Stomach (tissue), 9 donors: ENCODE data around the gene TNRC18. TPM values are rescaled to one million over a fixed set of nuclear protein-coding genes. Genes with fewer than 3 reads are reported as not detected.

ENCODE experiments used
- DNase-seq, 2 donors: peaks; one replicate each; pipeline versions ENCODE4 v3.0.0 to v3.0.0-alpha.2; 2013 to 2019
- H3K27ac ChIP-seq, 5 donors: fragments of 200-600 bp in 4 of 5; sonication (generic) in 4 of 5; one replicate each; pipeline ENCODE4 v1.5.1; 2013 to 2019; ENCODE audit warnings: mild to moderate bottlenecking in 1 of 5, moderate library complexity in 1 of 5
- H3K27me3 ChIP-seq, 3 donors: fragments of 200-600 bp; sonication (generic); one replicate each; pipeline ENCODE4 v1.5.1; 2017 to 2019; ENCODE audit warnings: mixed run types in 1 of 3
- H3K36me3 ChIP-seq, 4 donors: fragments of 200-600 bp; sonication (generic); 1 replicate in 3 of 4; 2 replicates in 1 of 4; pipeline ENCODE4 v1.5.1; 2016 to 2019
- H3K4me1 ChIP-seq, 4 donors: fragments of 200-600 bp; sonication (generic); one replicate each; pipeline ENCODE4 v1.5.1; 2016 to 2019
- H3K4me3 ChIP-seq, 4 donors: fragments of 200-600 bp; sonication (generic) in 3 of 4; one replicate each; pipeline ENCODE4 v1.5.1; 2016 to 2019; ENCODE audit warnings: mild to moderate bottlenecking in 1 of 4
- H3K9me3 ChIP-seq, 4 donors: fragments of 200-600 bp; sonication (generic); one replicate each; pipeline ENCODE4 v1.5.1; 2016 to 2019
- EP300 ChIP-seq: sonication (generic); formaldehyde crosslinking; IDR thresholded peaks from one replicate; pipeline ENCODE4 v1.6.1; 2017; ENCODE audit warnings: antibody characterized with exemption
- POLR2A ChIP-seq, 4 donors: fragments of 450-650 bp; IDR thresholded peaks; one replicate each; pipeline ENCODE4 v1.6.1; 2016; ENCODE audit warnings: antibody characterized with exemption in 4 of 4, control low read depth in 2 of 4, mild to moderate bottlenecking in 1 of 4, moderate library complexity in 1 of 4
- POLR2AphosphoS5 ChIP-seq, 3 donors: sonication (generic); formaldehyde crosslinking; IDR thresholded peaks; one replicate each; pipeline ENCODE4 v1.6.1; 2016; ENCODE audit warnings: antibody characterized with exemption in 3 of 3
- WGBS, 5 donors: extraction: QIAGEN DNeasy Blood & Tissue Kit in 3 of 5; methylation state at CpG; one replicate each; pipeline versions ENCODE4 v1.1.5 to v1.1.7; 2013 to 2018; 5-methylcytosine and 5-hydroxymethylcytosine counted together
- intact Hi-C: fragments of 100-400 bp; cut with DNase I; formaldehyde crosslinking; loops from one replicate; pipeline ENCODE4 v1.15.1; 2023; ENCODE audit warnings: low total_unique reads
- polyA plus RNA-seq, 3 donors: library from polyadenylated mRNA; stranded (reverse); fragments of 200-250 nt; gene quantifications; one replicate each; pipeline ENCODE4 v1.2.3, GENCODE V29; 2013
- total RNA-seq, 5 donors: library from RNA; depleted of rRNA; stranded (reverse); fragments of >200 nt; gene quantifications; one replicate each; pipeline versions ENCODE4 v1.1.0 to v1.2.3, GENCODE V29; 2014 to 2016
- TF ChIP-seq, protein P1 (sequence below), 7 experiments: fragments of 450-650 bp in 4 of 7; fragments of 200-600 bp in 3 of 7; sonication (generic) in 3 of 7; IDR thresholded peaks; one replicate each; pipeline ENCODE4 v1.5.1; 2016 to 2019; ENCODE audit warnings: antibody characterized with exemption in 7 of 7, control low read depth in 2 of 7, mild to moderate bottlenecking in 1 of 7
- donor health status: healthy with polysubstance abuse.
- donor health status: Bipolar disorder and iron deficiency.
- donor health status: healthy.

The TNRC18 gene
- total and polyA plus RNA-seq, 8 donors = 8.5 to 463 (median 81.8) TPM

DNA sequence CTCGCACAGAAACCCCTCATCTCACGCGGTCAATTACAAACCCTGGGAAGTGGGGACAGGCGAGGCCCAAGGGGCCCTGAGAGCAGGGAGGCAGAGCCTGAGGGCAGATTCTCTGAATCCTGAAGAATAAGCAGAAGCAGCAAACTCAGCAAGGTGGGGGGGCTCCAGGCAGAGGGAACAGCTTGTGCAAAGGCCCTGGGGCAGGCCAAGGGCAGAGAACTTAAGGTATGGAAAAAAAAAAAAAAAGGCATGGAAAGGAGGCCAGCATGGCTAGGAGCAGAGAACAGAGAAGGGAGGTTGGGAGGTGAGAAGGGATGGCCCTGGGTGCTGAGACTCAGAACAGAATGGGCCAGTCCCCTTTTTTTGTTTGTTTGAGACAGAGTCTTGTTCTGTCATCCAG lies 32.8 kb upstream of the TNRC18 start:
- TF ChIP-seq, protein P1, sequence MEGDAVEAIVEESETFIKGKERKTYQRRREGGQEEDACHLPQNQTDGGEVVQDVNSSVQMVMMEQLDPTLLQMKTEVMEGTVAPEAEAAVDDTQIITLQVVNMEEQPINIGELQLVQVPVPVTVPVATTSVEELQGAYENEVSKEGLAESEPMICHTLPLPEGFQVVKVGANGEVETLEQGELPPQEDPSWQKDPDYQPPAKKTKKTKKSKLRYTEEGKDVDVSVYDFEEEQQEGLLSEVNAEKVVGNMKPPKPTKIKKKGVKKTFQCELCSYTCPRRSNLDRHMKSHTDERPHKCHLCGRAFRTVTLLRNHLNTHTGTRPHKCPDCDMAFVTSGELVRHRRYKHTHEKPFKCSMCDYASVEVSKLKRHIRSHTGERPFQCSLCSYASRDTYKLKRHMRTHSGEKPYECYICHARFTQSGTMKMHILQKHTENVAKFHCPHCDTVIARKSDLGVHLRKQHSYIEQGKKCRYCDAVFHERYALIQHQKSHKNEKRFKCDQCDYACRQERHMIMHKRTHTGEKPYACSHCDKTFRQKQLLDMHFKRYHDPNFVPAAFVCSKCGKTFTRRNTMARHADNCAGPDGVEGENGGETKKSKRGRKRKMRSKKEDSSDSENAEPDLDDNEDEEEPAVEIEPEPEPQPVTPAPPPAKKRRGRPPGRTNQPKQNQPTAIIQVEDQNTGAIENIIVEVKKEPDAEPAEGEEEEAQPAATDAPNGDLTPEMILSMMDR (IDR thresholded peaks at IDR 0.05) = no peak
- no peak for TF ChIP-seq POLR2AphosphoS5 (IDR thresholded peaks at IDR 0.05)
- no peak for TF ChIP-seq EP300
- no peak for TF ChIP-seq POLR2A (IDR thresholded peaks at IDR 0.05)
- Histone ChIP-seq H3K36me3 (no peaks in the 10 kb centered on the region), H3K27ac (no peak overlapping the region), H3K4me3 (no peak overlapping the region), H3K4me1 (peaks cover 0 to 26% (median 12%) of the 10 kb centered on the region in 4 donors), H3K9me3 (no peaks in the 10 kb centered on the region), H3K27me3 (no peaks in the 10 kb centered on the region)
- DNase-seq = no peak
- WGBS, 5 donors = 92 to 99% (median 97%) methylated on average over 4 of the region's 4 CpGs
- intact Hi-C loops = loop anchor here (10.0 kb wide), 1 partner anchor 92 kb away; no protein-coding TSS in a partner anchor

DNA sequence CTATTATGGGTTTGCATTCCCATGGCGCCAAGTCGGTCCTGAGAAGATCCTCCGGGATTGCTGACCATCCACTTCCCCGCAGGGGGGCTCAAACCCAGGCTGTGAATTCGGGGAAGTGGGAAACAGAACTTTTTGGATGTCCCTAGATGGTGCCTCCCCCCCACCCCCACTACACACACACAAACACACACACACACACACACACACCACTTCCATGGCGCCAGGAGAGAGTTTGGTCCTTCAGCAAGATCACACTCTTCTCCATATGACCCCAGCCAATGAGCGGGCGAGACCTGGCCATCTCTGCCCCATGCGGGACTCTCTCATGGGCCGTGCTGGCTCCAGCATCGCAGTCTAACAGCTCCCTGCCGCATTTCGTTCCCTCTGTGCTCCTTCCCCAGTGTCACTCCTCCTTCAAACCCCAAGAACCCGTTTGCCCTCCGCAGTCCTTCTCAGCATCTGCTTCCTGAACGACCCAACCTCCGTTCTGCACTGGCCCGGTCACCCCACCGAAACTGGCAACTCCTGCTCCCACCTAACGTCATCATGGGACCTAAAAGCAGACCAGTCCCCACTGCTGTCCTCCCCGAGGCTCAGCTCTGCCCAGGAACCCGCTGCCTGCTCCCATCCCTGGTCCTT lies 32.1 kb upstream of the TNRC18 start:
- WGBS, 5 donors = 69 to 82% (median 79%) methylated on average over 19 to 22 of the region's 22 CpGs
- intact Hi-C loops = loop anchor here (10.0 kb wide), 1 partner anchor 91 kb away; no protein-coding TSS in a partner anchor
- TF ChIP-seq POLR2A (IDR thresholded peaks at IDR 0.05) (no peak), POLR2AphosphoS5 (IDR thresholded peaks at IDR 0.05) (no peak), EP300 (no peak)
- TF ChIP-seq, protein P1 (IDR thresholded peaks at IDR 0.05) = no peak
- Histone ChIP-seq H3K36me3 (no peaks in the 10 kb centered on the region), H3K27me3 (no peaks in the 10 kb centered on the region), H3K4me3 (no peak overlapping the region), H3K27ac (no peak overlapping the region), H3K9me3 (no peaks in the 10 kb centered on the region), H3K4me1 (peaks cover 1 to 33% (median 18%) of the 10 kb centered on the region in 4 donors)
- DNase-seq = no peak

- no peaks in the 10 kb centered on the region for H3K36me3 ChIP-seq
- intact Hi-C loops = loop anchor here (10.0 kb wide), 1 partner anchor 90 kb away; no protein-coding TSS in a partner anchor
- TF ChIP-seq POLR2A (IDR thresholded peaks at IDR 0.05) (no peak), POLR2AphosphoS5 (IDR thresholded peaks at IDR 0.05) (no peak), EP300 (no peak)
- TF ChIP-seq, protein P1 (IDR thresholded peaks at IDR 0.05) = no peak
- H3K27ac ChIP-seq = no peak overlapping the region
- no peak for DNase-seq
- H3K4me1 ChIP-seq = peaks cover 4 to 37% (median 22%) of the 10 kb centered on the region in 4 donors
- WGBS, 5 donors = 72 to 87% (median 79%) methylated on average over 2 to 6 of the region's 6 CpGs
- H3K27me3 ChIP-seq = no peaks in the 10 kb centered on the region
- no peaks in the 10 kb centered on the region for H3K9me3 ChIP-seq
- H3K4me3 ChIP-seq = no peak overlapping the region
Measured at GRCh38 chr7:5455175-5455574, 31.5 kb upstream of the TNRC18 start.

DNA sequence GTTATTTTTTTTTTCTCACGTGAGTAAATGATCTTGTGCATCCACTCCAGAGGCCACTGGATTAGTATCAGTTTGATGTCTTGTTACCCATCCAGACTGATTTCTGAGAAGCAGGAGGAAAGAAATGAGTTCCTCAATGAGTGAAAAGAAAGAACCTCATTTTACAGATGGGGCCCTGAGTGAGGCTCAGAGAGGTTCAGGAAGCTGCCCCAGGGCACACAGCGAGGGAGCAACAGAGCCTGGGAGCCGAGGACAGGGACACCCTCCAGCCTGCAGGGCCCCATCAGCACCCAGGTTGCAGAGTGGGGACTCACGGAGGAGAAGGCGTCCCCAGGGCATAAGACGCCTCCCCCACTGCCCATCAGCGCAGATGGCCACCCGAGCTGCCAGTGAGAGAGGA lies 30.9 kb upstream of the TNRC18 start:
- Histone ChIP-seq H3K36me3 (no peaks in the 10 kb centered on the region), H3K27ac (no peak overlapping the region), H3K9me3 (no peaks in the 10 kb centered on the region), H3K27me3 (no peaks in the 10 kb centered on the region), H3K4me1 (peaks cover 4 to 37% (median 22%) of the 10 kb centered on the region in 4 donors), H3K4me3 (no peak overlapping the region)
- intact Hi-C loops = loop anchor here (10.0 kb wide), 1 partner anchor 90 kb away; no protein-coding TSS in a partner anchor
- TF ChIP-seq EP300 (no peak), POLR2A (IDR thresholded peaks at IDR 0.05) (no peak), POLR2AphosphoS5 (IDR thresholded peaks at IDR 0.05) (no peak)
- TF ChIP-seq, protein P1 (IDR thresholded peaks at IDR 0.05) = no peak
- DNase-seq = no peak
- WGBS, 5 donors = 89 to 96% (median 93%) methylated on average over 4 to 8 of the region's 8 CpGs
